HG03196 (cell line): ENCODE results near the gene GGNBP2.

Source experiments
- ATAC-seq: cut with Tn5 transposase; IDR thresholded peaks from one replicate; pipeline ENCODE4 v1.9.1; 2021; ENCODE audit not compliant: unreplicated experiment

Gene GGNBP2

GRCh38 chr17:36512641-36513040 lies 32.1 kb upstream of the GGNBP2 start:
- ATAC-seq, result no peak

GRCh38 chr17:36514856-36515255 lies 29.9 kb upstream of the GGNBP2 start:
- no peak for ATAC-seq

GRCh38 chr17:36515837-36516236 lies 28.9 kb upstream of the GGNBP2 start:
- no peak for ATAC-seq

- no peak for ATAC-seq
These were observed 21.6 kb upstream of the GGNBP2 start for GRCh38 chr17:36523113-36523512.

- ATAC-seq, result no peak
These were observed 20.3 kb upstream of the GGNBP2 start for GRCh38 chr17:36524428-36524876.

GRCh38 chr17:36525113-36525512 lies 19.6 kb upstream of the GGNBP2 start:
- no peak for ATAC-seq

- ATAC-seq, result no peak
These were observed 18.8 kb upstream of the GGNBP2 start for GRCh38 chr17:36525888-36526287.

GRCh38 chr17:36527621-36528250 lies 17.0 kb upstream of the GGNBP2 start:
- ATAC-seq, result no peak

- no peak for ATAC-seq
These were observed 15.6 kb upstream of the GGNBP2 start for GRCh38 chr17:36529121-36529520.

- no peak for ATAC-seq
These were observed 12.2 kb upstream of the GGNBP2 start for GRCh38 chr17:36532435-36532975.

- ATAC-seq, result peak; percentile 32
These were observed 10.5 kb upstream of the GGNBP2 start for GRCh38 chr17:36533935-36534839.

- ATAC-seq, result peak; percentile 74
These were observed 9.7 kb upstream of the GGNBP2 start, which contains the start of the genes MYO19 and PIGW for GRCh38 chr17:36534840-36535668. TSS of gene MYO19 (minus strand) at chr17:36534868. CDS start at chr17:36532538, 2,330 bp downstream. TSS of gene PIGW (plus strand) at chr17:36534987. CDS start at chr17:36537102, 2,115 bp downstream.

GRCh38 chr17:36535669-36536081 lies 9.0 kb upstream of the GGNBP2 start:
- ATAC-seq, result no peak

- no peak for ATAC-seq
These were observed 4.0 kb upstream of the GGNBP2 start for GRCh38 chr17:36540696-36541095.

GRCh38 chr17:36542755-36543154 lies 2.0 kb upstream of the GGNBP2 start:
- no peak for ATAC-seq

GRCh38 chr17:36544044-36544306 lies 744 bp upstream of the GGNBP2 start:
- no peak for ATAC-seq

GRCh38 chr17:36545077-36545464 lies 352 bp downstream of the GGNBP2 start:
- peak; percentile 47 for ATAC-seq

GRCh38 chr17:36545465-36546417 lies 1.0 kb downstream of the GGNBP2 start:
- peak; percentile 56 for ATAC-seq

GRCh38 chr17:36546418-36547093 lies 1.8 kb downstream of the GGNBP2 start:
- ATAC-seq, result no peak
